HEK293 (cell line): ENCODE results near the gene WDR86.

Experiments used
- SP2 ChIP-seq: fragments of 450-650 bp; formaldehyde crosslinking; IDR thresholded peaks from 2 replicates; pipeline ENCODE4 v1.5.1; 2016; ENCODE audit warnings: missing biosample characterization, missing genetic modification characterization
- TRIM28 ChIP-seq: IDR thresholded peaks from 2 replicates; pipeline ENCODE4 v1.6.1; 2011; ENCODE audit warnings: low read length, control low read depth, borderline replicate concordance
- YY2 ChIP-seq: fragments of 450-650 bp; formaldehyde crosslinking; IDR thresholded peaks from 2 replicates; pipeline ENCODE4 v1.5.1; 2016; ENCODE audit warnings: missing biosample characterization, missing genetic modification characterization
- ZBTB1 ChIP-seq: fragments of 450-650 bp; formaldehyde crosslinking; IDR thresholded peaks from 2 replicates; pipeline ENCODE4 v1.5.1; 2016; ENCODE audit warnings: missing biosample characterization, missing genetic modification characterization
- ZNF530 ChIP-seq: fragments of 450-650 bp; formaldehyde crosslinking; IDR thresholded peaks from 2 replicates; pipeline ENCODE4 v1.5.1; 2016; ENCODE audit warnings: low read depth, missing biosample characterization, missing genetic modification characterization
- TF ChIP-seq, protein P1 (sequence below): fragments of 450-650 bp; formaldehyde crosslinking; IDR thresholded peaks from 2 replicates; pipeline ENCODE4 v1.5.1; 2016; ENCODE audit warnings: missing biosample characterization, missing genetic modification characterization

DNA sequence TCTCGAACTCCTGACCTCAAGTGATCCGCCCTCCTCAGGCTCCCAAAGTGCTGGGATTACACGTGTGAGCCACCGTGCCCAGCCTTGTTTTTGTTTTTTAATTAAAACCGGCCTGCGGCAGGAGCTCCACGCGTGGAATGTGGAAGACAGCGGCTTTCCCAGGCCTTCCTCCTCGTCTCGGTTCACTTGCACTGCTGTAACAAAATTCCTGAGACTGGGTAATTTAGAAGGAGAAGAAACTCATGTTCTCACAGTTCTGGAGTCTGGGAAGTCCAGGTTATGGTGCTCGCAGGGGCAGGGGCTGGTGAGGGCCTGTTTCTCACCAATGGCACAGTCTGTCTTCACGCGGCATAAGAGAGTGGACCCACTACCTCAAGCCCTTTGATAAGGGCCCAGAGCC, 44.5 kb upstream of the WDR86 start:
- TF ChIP-seq TRIM28 = no peak
- TF ChIP-seq SP2 (tag by site-specific recombination) = no peak
- TF ChIP-seq, protein P1, sequence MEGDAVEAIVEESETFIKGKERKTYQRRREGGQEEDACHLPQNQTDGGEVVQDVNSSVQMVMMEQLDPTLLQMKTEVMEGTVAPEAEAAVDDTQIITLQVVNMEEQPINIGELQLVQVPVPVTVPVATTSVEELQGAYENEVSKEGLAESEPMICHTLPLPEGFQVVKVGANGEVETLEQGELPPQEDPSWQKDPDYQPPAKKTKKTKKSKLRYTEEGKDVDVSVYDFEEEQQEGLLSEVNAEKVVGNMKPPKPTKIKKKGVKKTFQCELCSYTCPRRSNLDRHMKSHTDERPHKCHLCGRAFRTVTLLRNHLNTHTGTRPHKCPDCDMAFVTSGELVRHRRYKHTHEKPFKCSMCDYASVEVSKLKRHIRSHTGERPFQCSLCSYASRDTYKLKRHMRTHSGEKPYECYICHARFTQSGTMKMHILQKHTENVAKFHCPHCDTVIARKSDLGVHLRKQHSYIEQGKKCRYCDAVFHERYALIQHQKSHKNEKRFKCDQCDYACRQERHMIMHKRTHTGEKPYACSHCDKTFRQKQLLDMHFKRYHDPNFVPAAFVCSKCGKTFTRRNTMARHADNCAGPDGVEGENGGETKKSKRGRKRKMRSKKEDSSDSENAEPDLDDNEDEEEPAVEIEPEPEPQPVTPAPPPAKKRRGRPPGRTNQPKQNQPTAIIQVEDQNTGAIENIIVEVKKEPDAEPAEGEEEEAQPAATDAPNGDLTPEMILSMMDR (tag by site-specific recombination) = no peak
- TF ChIP-seq ZBTB1 (tag by site-specific recombination) = no peak
- TF ChIP-seq ZNF530 = no peak
- no peak for TF ChIP-seq YY2 (tag by site-specific recombination)
